GM13977 (cell line): Measurements from ENCODE around the gene SLC12A7.

Experiments used
- DNase-seq: peaks from one replicate; pipeline ENCODE4 v3.0.0; 2012; ENCODE audit warnings: low spot score
- in situ Hi-C: fragments of 300-500 bp; cut with MboI; formaldehyde crosslinking; loops from one replicate; pipeline ENCODE4 v1.12.0; 2022; ENCODE audit warnings: low sequenced_read_pairs, low pct_unique_long_range_greater_than_20kb, mixed read lengths, inconsistent platforms; ENCODE audit not compliant: unreplicated experiment
- TF ChIP-seq, protein P1 (sequence below): IDR thresholded peaks from 2 replicates; pipeline ENCODE4 v1.5.1; 2012; ENCODE audit warnings: mild to moderate bottlenecking, control low read depth; ENCODE audit not compliant: insufficient read depth; ENCODE audit errors: extremely low read depth, missing control alignments

The SLC12A7 gene

DNA sequence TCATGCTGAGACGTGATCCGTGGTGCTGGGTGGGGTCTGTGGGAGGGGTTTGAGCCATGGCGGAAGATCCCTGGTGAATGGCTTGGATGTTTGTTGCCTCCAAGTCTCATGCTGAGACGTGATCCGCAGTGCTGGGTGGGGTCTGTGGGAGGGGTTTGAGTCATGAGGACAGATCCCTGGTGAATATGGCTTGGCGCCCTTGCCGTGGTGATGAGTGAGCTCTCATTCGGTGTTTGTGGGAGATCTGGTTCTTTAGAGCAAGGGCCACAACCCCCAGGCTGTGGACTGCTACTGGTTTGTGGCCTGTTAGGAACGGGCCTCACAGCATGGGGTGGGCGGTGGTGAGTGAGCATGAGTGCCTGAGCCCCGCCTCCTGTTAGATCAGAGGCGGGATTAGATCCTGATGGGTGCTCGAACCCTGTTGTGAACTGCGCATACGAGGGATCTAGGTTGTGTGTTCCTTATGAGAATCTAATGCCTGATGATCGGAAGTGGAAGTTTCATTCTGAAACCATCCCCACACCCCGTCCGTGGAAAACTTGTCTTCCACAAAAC, 72.1 kb downstream of the SLC12A7 start:
- in situ Hi-C loops: no loop called here
- no peak for DNase-seq
- TF ChIP-seq, protein P1, sequence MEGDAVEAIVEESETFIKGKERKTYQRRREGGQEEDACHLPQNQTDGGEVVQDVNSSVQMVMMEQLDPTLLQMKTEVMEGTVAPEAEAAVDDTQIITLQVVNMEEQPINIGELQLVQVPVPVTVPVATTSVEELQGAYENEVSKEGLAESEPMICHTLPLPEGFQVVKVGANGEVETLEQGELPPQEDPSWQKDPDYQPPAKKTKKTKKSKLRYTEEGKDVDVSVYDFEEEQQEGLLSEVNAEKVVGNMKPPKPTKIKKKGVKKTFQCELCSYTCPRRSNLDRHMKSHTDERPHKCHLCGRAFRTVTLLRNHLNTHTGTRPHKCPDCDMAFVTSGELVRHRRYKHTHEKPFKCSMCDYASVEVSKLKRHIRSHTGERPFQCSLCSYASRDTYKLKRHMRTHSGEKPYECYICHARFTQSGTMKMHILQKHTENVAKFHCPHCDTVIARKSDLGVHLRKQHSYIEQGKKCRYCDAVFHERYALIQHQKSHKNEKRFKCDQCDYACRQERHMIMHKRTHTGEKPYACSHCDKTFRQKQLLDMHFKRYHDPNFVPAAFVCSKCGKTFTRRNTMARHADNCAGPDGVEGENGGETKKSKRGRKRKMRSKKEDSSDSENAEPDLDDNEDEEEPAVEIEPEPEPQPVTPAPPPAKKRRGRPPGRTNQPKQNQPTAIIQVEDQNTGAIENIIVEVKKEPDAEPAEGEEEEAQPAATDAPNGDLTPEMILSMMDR: no peak

DNA sequence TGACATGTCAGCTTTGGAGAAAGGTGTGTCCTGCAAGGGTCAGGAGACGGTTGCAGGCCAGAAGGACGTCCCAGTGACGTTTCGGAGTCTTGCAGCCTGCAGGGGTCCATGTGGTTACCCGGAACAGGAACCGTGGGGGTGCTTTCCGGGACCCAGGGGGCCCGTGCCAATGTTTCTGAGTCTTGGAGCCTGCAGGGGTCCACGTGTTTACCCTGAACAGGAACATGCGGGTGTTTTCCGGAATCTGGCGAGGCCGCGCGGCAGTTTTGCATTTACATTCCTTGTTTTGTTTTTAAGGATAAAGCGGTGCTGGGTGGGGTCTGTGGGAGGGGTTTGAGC, 72.7 kb downstream of the SLC12A7 start:
- TF ChIP-seq, protein P1: no peak
- in situ Hi-C loops: no loop called here
- no peak for DNase-seq

DNA sequence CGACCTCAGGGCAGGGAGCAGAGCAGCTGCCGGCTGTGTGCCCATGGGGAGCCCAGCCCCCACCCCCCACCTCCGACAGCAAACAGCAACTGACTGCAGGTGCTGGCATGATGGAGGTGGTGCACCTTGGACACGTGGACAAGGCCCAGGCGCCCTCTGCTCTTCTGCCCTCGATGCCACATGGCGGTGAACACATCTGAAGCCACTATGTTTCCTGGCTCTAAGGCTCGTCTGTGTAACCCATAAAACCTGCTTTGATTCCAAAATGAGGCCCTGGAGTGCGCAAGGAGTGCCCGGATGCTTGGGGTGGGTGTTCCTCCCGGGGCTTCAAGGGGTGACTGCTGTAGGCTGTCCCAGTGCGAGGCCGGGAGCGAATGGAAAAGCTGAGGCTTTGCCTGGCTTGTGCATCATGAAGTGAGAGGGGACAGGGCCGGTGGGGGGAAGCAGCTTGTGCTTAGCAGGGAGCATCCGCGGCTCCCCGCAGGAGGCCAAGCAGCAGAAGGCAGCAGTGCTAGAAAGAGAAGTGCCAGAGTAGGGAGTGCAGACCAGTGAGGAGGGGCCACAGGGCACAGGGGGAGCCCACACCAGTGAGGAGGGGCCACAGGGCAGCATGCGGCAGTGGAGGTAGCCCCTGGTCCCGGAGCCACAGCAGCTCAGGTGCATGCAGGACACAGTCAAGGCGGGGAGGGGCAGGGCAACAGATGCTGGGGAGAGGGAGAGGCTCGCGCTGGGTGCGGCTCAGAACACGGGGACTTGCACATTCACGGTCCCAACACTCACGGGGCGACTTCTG, 73.2 kb downstream of the SLC12A7 start:
- TF ChIP-seq, protein P1: no peak
- no peak for DNase-seq

DNA sequence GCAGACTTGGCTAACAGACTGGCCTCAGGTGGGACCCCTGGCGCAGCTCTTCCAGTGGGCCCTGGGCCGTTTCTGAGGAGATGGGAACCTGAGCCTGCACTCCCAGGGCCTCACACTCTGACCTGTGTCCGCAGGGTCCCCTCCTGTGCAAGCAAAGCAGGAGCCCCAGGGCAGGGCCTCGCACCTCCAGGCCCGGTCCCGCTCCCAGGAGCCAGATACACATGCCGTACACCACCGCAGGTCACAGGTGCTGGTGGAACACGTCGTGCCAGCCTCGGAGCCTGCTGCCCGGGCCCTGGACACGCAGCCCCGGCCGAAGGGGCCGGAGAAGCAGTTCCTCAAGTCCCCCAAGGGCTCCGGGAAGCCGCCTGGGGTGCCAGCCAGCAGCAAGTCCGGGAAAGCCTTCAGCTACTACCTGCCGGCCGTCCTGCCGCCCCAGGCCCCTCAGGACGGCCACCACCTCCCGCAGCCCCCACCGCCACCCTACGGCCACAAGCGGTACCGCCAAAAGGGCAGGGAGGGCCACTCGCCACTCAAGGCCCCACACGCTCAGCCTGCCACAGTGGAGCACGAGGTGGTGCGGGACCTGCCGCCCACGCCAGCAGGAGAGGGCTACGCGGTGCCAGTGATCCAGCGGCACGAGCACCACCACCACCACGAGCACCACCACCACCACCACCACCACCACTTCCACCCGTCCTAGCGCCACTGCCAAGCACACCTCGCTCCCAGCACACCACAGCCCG, 74.0 kb downstream of the SLC12A7 start:
- in situ Hi-C loops: no loop called here
- no peak for DNase-seq
- TF ChIP-seq, protein P1: no peak

More for the DNA sequence above, 73.2 kb downstream of the SLC12A7 start:
- in situ Hi-C loops: no loop called here

DNA sequence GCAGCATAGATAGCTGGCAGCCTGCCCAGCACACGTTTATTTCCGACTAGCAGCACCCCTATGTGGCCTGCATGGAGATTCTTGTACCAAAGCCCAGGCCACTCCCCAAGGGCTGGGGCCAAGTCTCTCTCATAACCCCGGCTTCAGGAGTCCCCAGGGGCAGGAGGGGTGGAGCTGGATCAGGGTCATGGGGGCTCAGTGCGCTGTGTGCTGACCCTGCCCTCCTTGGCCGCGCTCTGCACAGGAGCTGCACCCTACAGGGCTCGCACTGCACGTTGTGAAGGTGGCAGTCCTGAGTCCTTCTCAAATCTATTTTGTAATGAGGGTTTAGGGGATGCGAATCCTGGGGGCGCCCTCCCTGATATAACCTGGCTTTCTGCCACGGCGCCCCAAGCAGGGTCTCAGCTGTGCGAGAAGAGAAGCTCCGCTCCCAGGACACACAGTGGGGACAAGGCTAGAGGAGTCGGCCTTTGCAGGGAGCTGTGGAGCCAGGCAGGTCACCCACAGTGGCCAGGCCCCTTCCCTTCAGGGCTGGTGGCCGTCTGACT, 74.7 kb downstream of the SLC12A7 start:
- no peak for DNase-seq
- in situ Hi-C loops: no loop called here
- TF ChIP-seq, protein P1: no peak

DNA sequence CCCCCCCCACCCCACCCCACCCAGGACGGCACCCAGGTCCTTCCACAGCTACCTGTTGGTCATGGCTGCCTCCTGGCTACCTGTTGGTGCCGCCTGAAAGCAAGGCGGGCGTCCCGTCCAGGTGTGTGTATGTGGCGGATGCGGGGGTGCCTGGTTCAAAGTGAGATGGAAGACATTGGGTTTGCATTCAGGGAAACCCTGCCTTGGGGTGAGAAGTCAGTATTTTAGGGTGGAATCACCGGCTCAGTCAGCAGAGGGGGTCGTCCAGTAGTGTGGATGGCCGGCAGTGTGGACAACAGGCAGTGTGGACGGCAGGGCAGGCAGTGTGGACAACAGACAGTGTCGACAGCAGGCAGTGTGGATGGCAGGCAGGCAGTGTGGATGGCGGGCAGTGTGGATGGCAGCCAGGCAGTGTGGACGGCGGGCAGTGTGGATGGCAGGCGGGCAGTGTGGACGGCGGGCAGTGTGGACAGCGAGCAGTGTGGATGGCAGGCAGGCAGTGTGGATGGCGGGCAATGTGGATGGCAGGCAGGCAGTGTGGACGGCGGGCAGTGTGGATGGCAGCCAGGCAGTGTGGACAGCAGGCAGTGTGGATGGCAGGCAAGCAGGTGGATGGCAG, 75.2 kb downstream of the SLC12A7 start:
- in situ Hi-C loops: no loop called here
- no peak for DNase-seq
- TF ChIP-seq, protein P1: no peak
